SK-N-MC (cell line): ENCODE data around the gene QSER1.
"Not testable (repeated sequence)": the region's sequence is repeated elsewhere in the genome, so short reads cannot be mapped to it uniquely, and the experiment has no call there.

Experiments
- EZH2 ChIP-seq: fragments of 200-600 bp; sonication (generic); IDR thresholded peaks from one replicate; pipeline ENCODE4 v1.6.1; 2017; ENCODE audit warnings: antibody characterized with exemption
- FOXP2 ChIP-seq: optimal IDR thresholded peaks from 2 replicates; pipeline ENCODE3; 2011; ENCODE audit warnings: mild to moderate bottlenecking, moderate library complexity; ENCODE audit not compliant: insufficient read depth; ENCODE audit errors: extremely low read length, control extremely low read depth
- POLR2AphosphoS5 ChIP-seq: IDR thresholded peaks from 2 replicates; pipeline ENCODE4 v1.6.1; 2012; ENCODE audit warnings: mild to moderate bottlenecking, low read depth, low read length, borderline replicate concordance

DNA sequence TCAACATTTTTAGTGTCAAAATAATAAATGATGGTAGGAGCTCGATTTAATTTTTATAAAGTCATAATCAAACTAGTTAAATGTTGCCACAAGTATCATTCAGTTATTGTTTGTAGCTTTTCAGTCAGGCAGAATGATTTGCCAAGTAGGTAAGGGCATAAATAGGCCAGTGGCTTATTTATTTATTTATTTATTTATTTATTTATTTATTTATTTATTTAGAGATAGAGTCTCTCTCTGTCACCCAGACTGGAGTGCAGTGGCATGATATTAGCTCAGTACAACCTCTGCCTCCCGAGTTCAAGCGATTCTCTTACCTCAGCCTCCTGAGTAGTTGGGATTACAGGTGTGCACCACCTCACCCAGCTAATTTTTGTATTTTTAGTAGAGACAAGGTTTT, 79.6 kb downstream of the QSER1 start:
- not testable (repeated sequence) for TF ChIP-seq POLR2AphosphoS5, EZH2, FOXP2
